ENCODE data around the gene NMBR.

Gene NMBR

GRCh38 chr6:142087950-142088857 lies 58.7 kb downstream of the NMBR start:
- Histone ChIP-seq H3K4me1 (ENCODE audit: control insufficient read depth, insufficient read depth, low read length) (no peaks in the 10 kb centered on the region), H3K4me3 (ENCODE audit: low read depth, low read length) (no peak overlapping the region), H3K27ac (ENCODE audit: extremely low read depth, low read depth, low read length) (no peak overlapping the region), H3K9me3 (ENCODE audit: control insufficient read depth, insufficient read depth, low read depth, low read length) (no peaks in the 10 kb centered on the region), H3K36me3 (ENCODE audit: control insufficient read depth in 2 of 2, insufficient read depth in 1 of 2, low read length in 2 of 2) (no peaks in the 10 kb centered on the region)
- ChIA-PET CTCF (interaction anchor here (0.6 kb wide), 2 partner anchors 12 to 17 kb away, joined by 3 to 6 read pairs; no protein-coding TSS in a partner anchor), POLR2A (no interaction called here)
- TF ChIP-seq ZNF391 (tag by site-specific recombination; IDR thresholded peaks at IDR 0.05; ENCODE audit: borderline replicate concordance, low read depth) (no peak), ZBTB17 (tag by site-specific recombination; IDR thresholded peaks at IDR 0.05) (no peak), KLF17 (tag by site-specific recombination; IDR thresholded peaks at IDR 0.05) (no peak), ZNF747 (tag by site-specific recombination; IDR thresholded peaks at IDR 0.05) (no peak), FEZF1 (tag by site-specific recombination; IDR thresholded peaks at IDR 0.05) (no peak), ZNF549 (tag by site-specific recombination; IDR thresholded peaks at IDR 0.05) (no peak), SCRT1 (tag by site-specific recombination; IDR thresholded peaks at IDR 0.05; ENCODE audit: borderline replicate concordance) (no peak), ZNF571 (tag by site-specific recombination; IDR thresholded peaks at IDR 0.05) (no peak), ZBTB49 (tag by site-specific recombination; IDR thresholded peaks at IDR 0.05; ENCODE audit: low read depth) (no peak), TCF7L2 (IDR thresholded peaks at IDR 0.05; ENCODE audit: borderline replicate concordance, low read depth, low read length) (no peak), KLF7 (tag by site-specific recombination; IDR thresholded peaks at IDR 0.05; ENCODE audit: borderline replicate concordance) (no peak), OSR2 (tag by site-specific recombination; IDR thresholded peaks at IDR 0.05) (no peak), ZNF707 (tag by site-specific recombination; IDR thresholded peaks at IDR 0.05) (no peak), GLI2 (tag by site-specific recombination; IDR thresholded peaks at IDR 0.05; ENCODE audit: borderline replicate concordance, low read depth) (no peak)

GRCh38 chr6:142079130-142079529 lies 67.8 kb downstream of the NMBR start:
- Histone ChIP-seq H3K9me3 (ENCODE audit: control insufficient read depth, insufficient read depth, low read depth, low read length) (no peaks in the 10 kb centered on the region), H3K4me3 (ENCODE audit: low read depth, low read length) (no peak overlapping the region), H3K36me3 (ENCODE audit: control insufficient read depth in 2 of 2, insufficient read depth in 1 of 2, low read length in 2 of 2) (no peaks in the 10 kb centered on the region), H3K27ac (ENCODE audit: extremely low read depth, low read depth, low read length) (no peak overlapping the region), H3K4me1 (ENCODE audit: control insufficient read depth, insufficient read depth, low read length) (no peaks in the 10 kb centered on the region)
- ChIA-PET CTCF (no interaction called here), POLR2A (no interaction called here)
- TF ChIP-seq ZNF302 (tag by site-specific recombination; IDR thresholded peaks at IDR 0.05; ENCODE audit: low read depth): no peak
- TF ChIP-seq ZNF626 (tag by site-specific recombination; IDR thresholded peaks at IDR 0.05): no peak
- TF ChIP-seq ZNF133 (tag by site-specific recombination; IDR thresholded peaks at IDR 0.05): no peak
- no peak for TF ChIP-seq GLI2 (tag by site-specific recombination; IDR thresholded peaks at IDR 0.05; ENCODE audit: borderline replicate concordance, low read depth)
- TF ChIP-seq ZNF174 (tag by site-specific recombination; IDR thresholded peaks at IDR 0.05): no peak
- no peak for TF ChIP-seq ZNF335 (tag by site-specific recombination; conservative IDR thresholded peaks at IDR 0.05)
- TF ChIP-seq ZNF558 (tag by site-specific recombination; IDR thresholded peaks at IDR 0.05): no peak
